GM19328 (cell line): ENCODE data around the gene TMEM151B.
"Not testable (repeated sequence)": the region's sequence is repeated elsewhere in the genome, so short reads cannot be mapped to it uniquely, and the experiment has no call there.

Experiments
- ATAC-seq: cut with Tn5 transposase; IDR thresholded peaks from one replicate; pipeline ENCODE4 v1.9.1; 2021; ENCODE audit warnings: mild to moderate bottlenecking, moderate library complexity; ENCODE audit not compliant: unreplicated experiment

The TMEM151B gene

GRCh38 chr6:44269921-44270525 lies at the start of gene TMEM151B:
Gene TMEM151B (plus strand): TSS chr6:44270450. CDS start chr6:44270743, 293 bp downstream.
- ATAC-seq: no peak

GRCh38 chr6:44220913-44221290 lies 49.3 kb upstream of the TMEM151B start:
- no peak for ATAC-seq

GRCh38 chr6:44221291-44221960 lies 48.8 kb upstream of the TMEM151B start:
- ATAC-seq: peak; percentile 45

- ATAC-seq: no peak
Measured at GRCh38 chr6:44221961-44222335, 48.3 kb upstream of the TMEM151B start.

GRCh38 chr6:44222486-44223318 lies 47.5 kb upstream of the TMEM151B start:
- ATAC-seq: no peak

- ATAC-seq: peak; percentile 38
Measured at GRCh38 chr6:44223319-44224028, 46.8 kb upstream of the TMEM151B start, which contains the start of gene SLC29A1. Gene SLC29A1 (plus strand): TSS chr6:44223595. CDS start chr6:44227314, 3,719 bp downstream.

GRCh38 chr6:44224029-44224964 lies 46.0 kb upstream of the TMEM151B start:
- ATAC-seq: no peak

- no peak for ATAC-seq
Measured at GRCh38 chr6:44224965-44225305, 45.3 kb upstream of the TMEM151B start.

- ATAC-seq: no peak
Measured at GRCh38 chr6:44225579-44226325, 44.5 kb upstream of the TMEM151B start.

GRCh38 chr6:44226368-44227147 lies 43.7 kb upstream of the TMEM151B start:
- no peak for ATAC-seq

- ATAC-seq: no peak
Measured at GRCh38 chr6:44227148-44227793, 43.0 kb upstream of the TMEM151B start.

GRCh38 chr6:44228031-44228430 lies 42.2 kb upstream of the TMEM151B start:
- no peak for ATAC-seq

GRCh38 chr6:44228433-44228832 lies 41.8 kb upstream of the TMEM151B start:
- no peak for ATAC-seq

- no peak for ATAC-seq
Measured at GRCh38 chr6:44228836-44229235, 41.4 kb upstream of the TMEM151B start.

GRCh38 chr6:44229376-44230033 lies 40.7 kb upstream of the TMEM151B start:
- no peak for ATAC-seq

- no peak for ATAC-seq
Measured at GRCh38 chr6:44230034-44230675, 40.1 kb upstream of the TMEM151B start.

GRCh38 chr6:44231426-44231825 lies 38.8 kb upstream of the TMEM151B start:
- not testable (repeated sequence) for ATAC-seq
